Esophagus muscularis mucosa (tissue), 4 donors: ENCODE results near the gene POU2AF3.

Experiments used
- CTCF ChIP-seq, 3 experiments: fragments of 200-600 bp in 2 of 3; fragments of 450-650 bp in 1 of 3; sonication (generic) in 2 of 3; IDR thresholded peaks; one replicate each; pipeline ENCODE4 v1.5.1; 2017 to 2019; ENCODE audit warnings: antibody characterized with exemption in 3 of 3, mild to moderate bottlenecking in 2 of 3, moderate library complexity in 1 of 3
- EP300 ChIP-seq: sonication (generic); formaldehyde crosslinking; IDR thresholded peaks from one replicate; pipeline ENCODE4 v1.6.1; 2017; ENCODE audit warnings: antibody characterized with exemption
- POLR2A ChIP-seq: fragments of 450-650 bp; IDR thresholded peaks from one replicate; pipeline ENCODE4 v1.6.1; 2017; ENCODE audit warnings: antibody characterized with exemption, moderate library complexity, mild to moderate bottlenecking, low read depth

- TF ChIP-seq CTCF (IDR thresholded peaks at IDR 0.05) (no peak), EP300 (no peak), POLR2A (no peak)
Measured at GRCh38 chr11:111305162-111305802, 6.9 kb downstream of the POU2AF3 start.
